Endothelial cell (in vitro differentiated cells): Measurements from ENCODE around the gene YDJC. TPM values are rescaled to one million over a fixed set of nuclear protein-coding genes. Genes with fewer than 3 reads are reported as not detected.
"Not testable (repeated sequence)": the region's sequence is repeated elsewhere in the genome, so short reads cannot be mapped to it uniquely, and the experiment has no call there.

Experiments used
- DNase-seq: peaks from one replicate; pipeline ENCODE4 v3.0.0; 2021; ENCODE audit warnings: low spot score
- H3K27ac Mint-ChIP-seq: one replicate; pipeline ENCODE4 v1.8.0; 2021; ENCODE audit warnings: mixed read lengths, inconsistent platforms; ENCODE audit not compliant: unreplicated experiment
- H3K27me3 Mint-ChIP-seq: one replicate; pipeline ENCODE4 v1.8.0; 2021; ENCODE audit warnings: mild to moderate bottlenecking, moderate library complexity, mixed read lengths, inconsistent platforms; ENCODE audit not compliant: unreplicated experiment
- H3K36me3 Mint-ChIP-seq: one replicate; pipeline ENCODE4 v1.8.0; 2021; ENCODE audit warnings: mild to moderate bottlenecking, low read depth, mixed read lengths, inconsistent platforms; ENCODE audit not compliant: unreplicated experiment
- H3K4me1 Mint-ChIP-seq: one replicate; pipeline ENCODE4 v1.8.0; 2021; ENCODE audit warnings: mild to moderate bottlenecking, mixed read lengths, inconsistent platforms; ENCODE audit not compliant: unreplicated experiment
- H3K4me3 Mint-ChIP-seq: one replicate; pipeline ENCODE4 v1.8.0; 2021; ENCODE audit warnings: mild to moderate bottlenecking, mixed read lengths, inconsistent platforms; ENCODE audit not compliant: unreplicated experiment
- H3K9me3 Mint-ChIP-seq: one replicate; pipeline ENCODE4 v1.8.0; 2021; ENCODE audit warnings: mixed read lengths, inconsistent platforms; ENCODE audit not compliant: unreplicated experiment
- total RNA-seq: library from RNA; stranded (reverse); fragmentation: NEBNext Ultra II Directional; extraction: Animal tissue kit (Norgen Biotek cat#: 25700); gene quantifications from one replicate; pipeline ENCODE4 v1.2.1, GENCODE V29; 2021; ENCODE audit not compliant: unreplicated experiment
- TF ChIP-seq, protein P1 (sequence below): fragments of 200-600 bp; sonication (generic); IDR thresholded peaks from one replicate; pipeline ENCODE4 v1.5.0; 2021; ENCODE audit warnings: antibody characterized with exemption; ENCODE audit not compliant: unreplicated experiment

Gene YDJC
- total RNA-seq, 1 donor from 2014 or later: 11.2 TPM

DNA sequence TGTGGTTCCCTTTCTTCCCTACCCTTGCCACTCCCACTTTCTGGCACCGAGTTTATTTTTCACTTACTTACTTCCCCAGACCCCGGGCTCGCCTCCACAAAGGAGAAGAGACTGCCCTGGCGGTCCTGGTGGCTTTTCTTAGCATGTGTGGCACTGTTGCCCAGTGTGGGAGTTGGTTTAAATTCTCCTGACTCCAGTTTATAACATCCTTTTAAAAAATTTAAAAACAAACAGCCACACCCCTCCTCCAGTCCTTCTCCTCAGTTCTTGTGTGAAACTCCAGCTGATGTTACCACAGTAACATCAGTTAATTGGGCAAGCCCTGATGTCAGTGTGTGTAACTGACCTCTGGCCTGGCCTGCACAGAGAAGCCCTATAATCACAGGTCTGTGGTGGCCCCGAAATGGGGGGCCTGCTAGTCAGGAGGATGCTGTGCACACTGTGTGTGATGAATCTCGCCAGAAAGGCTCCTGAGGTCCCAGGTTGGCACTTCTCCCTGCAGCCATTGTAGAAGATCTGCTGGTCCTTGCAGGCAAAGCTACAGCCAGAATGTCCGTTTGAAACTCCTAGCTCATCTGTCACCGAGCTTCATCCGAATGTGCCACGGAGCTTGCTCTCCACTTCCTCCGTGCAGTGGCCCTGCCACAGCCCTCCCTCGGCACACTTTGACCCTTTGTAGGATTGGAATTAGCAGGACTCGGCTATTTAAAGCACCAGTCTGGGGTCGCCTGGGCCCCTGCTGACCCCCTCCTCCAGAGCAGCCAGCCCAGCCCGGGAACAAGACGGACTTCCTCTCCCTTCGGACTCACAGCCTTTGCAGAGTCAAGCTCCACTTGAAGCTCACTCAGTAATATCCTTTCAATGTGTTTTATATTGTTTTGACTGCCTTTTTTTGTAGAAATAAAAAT lies 7.6 kb downstream of the YDJC start:
- no peak overlapping the region for H3K4me3 Mint-ChIP-seq
- no peak for DNase-seq
- H3K36me3 Mint-ChIP-seq: peaks cover 14% of the 10 kb centered on the region
- H3K9me3 Mint-ChIP-seq: no peaks in the 10 kb centered on the region
- H3K4me1 Mint-ChIP-seq: peaks cover 4% of the 10 kb centered on the region
- peaks cover 4% of the 10 kb centered on the region for H3K27me3 Mint-ChIP-seq
- no peak overlapping the region for H3K27ac Mint-ChIP-seq
- TF ChIP-seq, protein P1, sequence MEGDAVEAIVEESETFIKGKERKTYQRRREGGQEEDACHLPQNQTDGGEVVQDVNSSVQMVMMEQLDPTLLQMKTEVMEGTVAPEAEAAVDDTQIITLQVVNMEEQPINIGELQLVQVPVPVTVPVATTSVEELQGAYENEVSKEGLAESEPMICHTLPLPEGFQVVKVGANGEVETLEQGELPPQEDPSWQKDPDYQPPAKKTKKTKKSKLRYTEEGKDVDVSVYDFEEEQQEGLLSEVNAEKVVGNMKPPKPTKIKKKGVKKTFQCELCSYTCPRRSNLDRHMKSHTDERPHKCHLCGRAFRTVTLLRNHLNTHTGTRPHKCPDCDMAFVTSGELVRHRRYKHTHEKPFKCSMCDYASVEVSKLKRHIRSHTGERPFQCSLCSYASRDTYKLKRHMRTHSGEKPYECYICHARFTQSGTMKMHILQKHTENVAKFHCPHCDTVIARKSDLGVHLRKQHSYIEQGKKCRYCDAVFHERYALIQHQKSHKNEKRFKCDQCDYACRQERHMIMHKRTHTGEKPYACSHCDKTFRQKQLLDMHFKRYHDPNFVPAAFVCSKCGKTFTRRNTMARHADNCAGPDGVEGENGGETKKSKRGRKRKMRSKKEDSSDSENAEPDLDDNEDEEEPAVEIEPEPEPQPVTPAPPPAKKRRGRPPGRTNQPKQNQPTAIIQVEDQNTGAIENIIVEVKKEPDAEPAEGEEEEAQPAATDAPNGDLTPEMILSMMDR: no peak

DNA sequence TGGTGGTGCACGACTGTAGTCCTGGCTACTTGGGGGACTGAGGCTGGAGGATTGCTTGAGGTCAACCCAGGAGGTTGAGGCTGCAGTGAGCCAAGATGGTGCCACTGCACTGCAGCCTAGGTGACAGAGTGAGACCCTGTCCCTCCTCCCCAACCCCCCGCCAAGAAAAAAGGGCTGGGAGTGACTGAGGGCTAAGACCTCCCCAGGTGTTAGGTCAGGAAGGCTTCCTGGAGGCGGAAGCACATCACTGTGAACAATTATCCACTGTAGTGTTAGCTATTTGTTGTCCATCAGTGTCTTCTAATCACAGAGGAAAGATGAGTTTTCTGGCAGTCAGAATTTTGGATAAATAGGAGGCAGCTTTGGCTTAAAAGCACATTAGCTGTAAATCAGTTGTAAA lies 8.8 kb downstream of the YDJC start:
- no peak overlapping the region for H3K27ac Mint-ChIP-seq
- H3K36me3 Mint-ChIP-seq: peaks cover 16% of the 10 kb centered on the region
- no peaks in the 10 kb centered on the region for H3K9me3 Mint-ChIP-seq
- no peak for DNase-seq
- no peak overlapping the region for H3K4me3 Mint-ChIP-seq
- TF ChIP-seq, protein P1: no peak
- peaks cover 2% of the 10 kb centered on the region for H3K27me3 Mint-ChIP-seq
- peaks cover 4% of the 10 kb centered on the region for H3K4me1 Mint-ChIP-seq

DNA sequence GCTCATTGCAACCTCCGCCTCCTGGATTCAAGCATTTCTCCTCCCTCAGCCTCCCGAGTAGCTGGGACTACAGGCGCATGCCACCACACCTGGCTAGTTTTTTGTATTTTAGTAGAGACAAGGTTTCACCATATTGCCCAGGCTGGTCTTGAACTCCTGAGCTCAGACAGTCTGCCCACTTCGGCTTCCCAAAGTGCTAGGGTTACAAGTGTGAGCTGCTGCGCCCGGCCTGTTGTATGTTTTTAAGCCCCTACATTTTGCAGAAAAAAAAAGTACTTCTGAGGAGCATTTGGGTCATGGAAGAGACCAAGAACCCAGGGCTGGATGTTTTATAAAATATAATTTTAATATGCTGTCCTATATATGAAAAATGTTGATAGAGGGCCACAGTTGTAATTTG lies 12.5 kb downstream of the YDJC start:
- not testable (repeated sequence) for H3K4me1 Mint-ChIP-seq, DNase-seq, H3K27me3 Mint-ChIP-seq, H3K27ac Mint-ChIP-seq, H3K9me3 Mint-ChIP-seq, H3K4me3 Mint-ChIP-seq
- peaks cover 17% of the 10 kb centered on the region for H3K36me3 Mint-ChIP-seq

DNA sequence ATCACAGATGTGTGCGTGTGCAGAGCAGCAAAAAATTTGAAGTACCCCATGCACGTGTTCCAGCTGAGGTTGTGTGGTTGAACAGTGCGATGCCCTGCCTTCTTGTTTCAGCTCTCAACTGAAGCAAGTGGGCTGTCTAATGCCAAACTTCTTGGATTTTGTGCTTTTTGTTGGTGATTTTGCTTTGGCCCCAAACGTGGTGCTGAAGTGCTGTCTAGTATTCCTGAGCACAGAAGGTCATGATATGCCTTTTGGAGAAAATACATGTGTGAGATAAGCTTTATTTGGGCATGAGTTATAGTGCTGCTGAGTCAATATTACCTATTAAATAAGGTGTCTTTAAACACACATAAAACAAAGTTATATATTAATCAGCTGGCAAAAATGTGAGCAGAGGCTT lies 14.1 kb downstream of the YDJC start:
- TF ChIP-seq, protein P1: no peak
- DNase-seq: no peak
- no peak overlapping the region for H3K27ac Mint-ChIP-seq
- H3K27me3 Mint-ChIP-seq: peaks cover 3% of the 10 kb centered on the region
- H3K4me1 Mint-ChIP-seq: no peaks in the 10 kb centered on the region
- H3K4me3 Mint-ChIP-seq: no peak overlapping the region
- H3K36me3 Mint-ChIP-seq: peaks cover 25% of the 10 kb centered on the region
- H3K9me3 Mint-ChIP-seq: no peaks in the 10 kb centered on the region

DNA sequence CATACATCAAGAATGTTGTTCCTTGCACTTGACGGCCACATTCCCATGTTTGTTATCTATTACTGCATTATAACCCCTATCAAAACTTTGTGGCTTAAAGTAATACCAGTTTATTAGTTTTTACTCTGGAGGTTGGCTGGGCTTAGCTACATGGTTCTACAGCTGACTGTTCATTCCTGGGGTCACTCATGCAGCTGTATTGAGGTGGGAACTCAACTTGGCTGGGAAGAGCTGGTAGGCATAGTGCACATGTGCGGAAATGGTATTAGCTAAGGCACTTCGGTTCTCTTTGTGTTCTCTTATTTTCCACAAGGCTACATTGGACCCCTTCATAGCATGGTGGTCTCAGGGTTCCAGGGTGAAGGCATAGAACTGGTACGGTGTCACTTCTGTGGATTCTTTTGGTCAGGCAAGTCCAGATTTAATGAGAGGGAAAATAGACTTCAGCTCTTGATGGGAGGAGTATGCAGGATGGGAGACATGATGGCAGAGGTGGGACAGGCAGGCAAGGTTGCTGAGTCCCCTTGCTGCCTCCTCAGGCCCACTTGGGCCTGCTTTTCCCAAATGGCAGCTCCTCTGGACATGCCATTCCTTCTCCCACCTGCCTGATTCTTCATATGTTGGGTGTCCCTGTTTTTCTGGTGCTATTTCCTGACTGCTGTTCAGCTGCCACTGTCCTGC lies 16.1 kb downstream of the YDJC start:
- peaks cover 28% of the 10 kb centered on the region for H3K36me3 Mint-ChIP-seq

More for the DNA sequence above, 16.1 kb downstream of the YDJC start:
- Mint-ChIP-seq H3K4me1 (no peaks in the 10 kb centered on the region), H3K4me3 (no peak overlapping the region), H3K9me3 (no peaks in the 10 kb centered on the region), H3K27me3 (peaks cover 3% of the 10 kb centered on the region), H3K27ac (no peak overlapping the region)
- TF ChIP-seq, protein P1: no peak
- no peak for DNase-seq
